K562 (cell line): ENCODE data around the gene FBN3.

Source experiments
- ARNT ChIP-seq, 2 experiments: fragments of 450-650 bp; IDR thresholded peaks; 2 replicates each; pipeline ENCODE4 v1.6.1; 2016; ENCODE audit warnings: mild to moderate bottlenecking in 1 of 2
- ETS2 ChIP-seq: IDR thresholded peaks from 2 replicates; pipeline ENCODE4 v1.6.1; 2016; ENCODE audit warnings: borderline replicate concordance, missing genetic modification characterization, mild to moderate bottlenecking, moderate library complexity, missing compliant biosample characterization; ENCODE audit not compliant: poor library complexity, severe bottlenecking
- FOXK1 ChIP-seq: sonication (generic); formaldehyde crosslinking; IDR thresholded peaks from 2 replicates; pipeline ENCODE4 v1.8.0; 2022; ENCODE audit warnings: missing genetic modification reagents, mild to moderate bottlenecking, borderline replicate concordance
- GABPB1 ChIP-seq: sonication (generic); formaldehyde crosslinking; IDR thresholded peaks from 2 replicates; pipeline ENCODE4 v1.8.0; 2022; ENCODE audit warnings: mild to moderate bottlenecking, missing genetic modification reagents
- POLR2A ChIP-seq: fragments of 450-650 bp; conservative IDR thresholded peaks from 2 replicates; pipeline ENCODE4 v1.6.1; 2016
- POLR2AphosphoS5 ChIP-seq: IDR thresholded peaks from 2 replicates; pipeline ENCODE4 v1.6.1; 2011; ENCODE audit warnings: mild to moderate bottlenecking, low read depth, low read length, moderate library complexity; ENCODE audit not compliant: control insufficient read depth, insufficient read depth
- TAF1 ChIP-seq: IDR thresholded peaks from 2 replicates; pipeline ENCODE4 v1.6.1; 2011; ENCODE audit warnings: mild to moderate bottlenecking, low read length, moderate library complexity; ENCODE audit not compliant: insufficient read depth, control insufficient read depth, severe bottlenecking; ENCODE audit errors: extremely low read depth
- THRB ChIP-seq: fragments of 450-650 bp; formaldehyde crosslinking; conservative IDR thresholded peaks from 2 replicates; pipeline ENCODE4 v1.4.0; 2022; ENCODE audit warnings: mild to moderate bottlenecking, missing genetic modification characterization
- ZBTB17 ChIP-seq: fragments of 450-650 bp; formaldehyde crosslinking; IDR thresholded peaks from 2 replicates; pipeline ENCODE4 v1.4.0; 2020; ENCODE audit warnings: mild to moderate bottlenecking
- ZNF232 ChIP-seq: sonication (generic); formaldehyde crosslinking; IDR thresholded peaks from 2 replicates; pipeline ENCODE4 v1.8.0; 2022; ENCODE audit warnings: mild to moderate bottlenecking, missing genetic modification reagents
- ZNF274 ChIP-seq: IDR thresholded peaks from 2 replicates; pipeline ENCODE4 v1.6.1; 2011; ENCODE audit warnings: low read depth, mild to moderate bottlenecking, low read length, moderate library complexity, borderline replicate concordance

GRCh38 chr19:8150178-8150865, 930 bp upstream of the FBN3 start:
- TF ChIP-seq GABPB1 (CRISPR knock-in tag) (no peak), ARNT (IDR thresholded peaks at IDR 0.05) (no peak), POLR2AphosphoS5 (no peak), ZNF274 (no peak), TAF1 (no peak), THRB (CRISPR knock-in tag) (no peak), FOXK1 (CRISPR knock-in tag) (no peak), POLR2A (no peak), ZBTB17 (CRISPR knock-in tag) (no peak), ZNF232 (no peak), ETS2 (tag) (no peak)
